ENCODE results near the gene HAND2.

HAND2 gene

GRCh38 chr4:173503330-173504180 is 26.5 kb downstream of the HAND2 start:
- TF ChIP-seq CTCF (IDR thresholded peaks at IDR 0.05; ENCODE audit: extremely low read depth, missing control alignments) = no peak
- no peak for DNase-seq (ENCODE audit: low spot score)

- TF ChIP-seq CTCF (IDR thresholded peaks at IDR 0.05; ENCODE audit: extremely low read depth, missing control alignments) = no peak
- no peak for DNase-seq (ENCODE audit: low spot score)
Observed at GRCh38 chr4:173502282-173502681, 27.7 kb downstream of the HAND2 start.

- no peak for TF ChIP-seq CTCF (IDR thresholded peaks at IDR 0.05; ENCODE audit: extremely low read depth, missing control alignments)
- no peak for DNase-seq (ENCODE audit: low spot score)
Observed at GRCh38 chr4:173501592-173502150, 28.4 kb downstream of the HAND2 start.

- DNase-seq (ENCODE audit: low spot score) = no peak
- no peak for TF ChIP-seq CTCF (IDR thresholded peaks at IDR 0.05; ENCODE audit: extremely low read depth, missing control alignments)
Observed at GRCh38 chr4:173500841-173501591, 29.0 kb downstream of the HAND2 start.

- DNase-seq (ENCODE audit: low spot score) = no peak
- TF ChIP-seq CTCF (IDR thresholded peaks at IDR 0.05; ENCODE audit: extremely low read depth, missing control alignments) = no peak
Observed at GRCh38 chr4:173499658-173500535, 30.1 kb downstream of the HAND2 start.

- DNase-seq (ENCODE audit: low spot score) = no peak
- no peak for TF ChIP-seq CTCF (IDR thresholded peaks at IDR 0.05; ENCODE audit: extremely low read depth, missing control alignments)
Observed at GRCh38 chr4:173498771-173499170, 31.3 kb downstream of the HAND2 start.
